Measurements from ENCODE around the gene GPR63. TPM values are rescaled to one million over a fixed set of nuclear protein-coding genes. Genes with fewer than 3 reads are reported as not detected.

GPR63 gene
- total RNA-seq, 1 donor from 2014 or later: 3.9 TPM

DNA sequence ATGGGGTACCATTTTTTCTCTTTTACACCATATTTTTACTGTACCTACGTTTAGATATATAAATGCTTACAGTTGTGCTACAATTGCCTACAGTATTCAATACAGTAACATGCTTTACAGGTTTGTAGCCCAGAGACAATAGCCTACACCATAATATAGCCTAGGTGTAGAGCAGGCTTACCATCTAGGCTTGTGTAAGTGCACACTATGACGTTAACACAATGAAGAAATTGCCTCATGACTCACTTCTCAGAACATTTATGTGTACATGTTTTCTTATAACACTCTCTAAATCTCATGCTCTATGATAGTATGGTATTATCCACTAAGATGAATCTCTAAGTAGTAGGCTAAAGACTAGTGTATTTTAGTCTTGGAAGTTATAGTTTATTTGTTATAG, 13.5 kb downstream of the GPR63 start:
- intact Hi-C loops (cut with micrococcal nuclease): no loop called here

DNA sequence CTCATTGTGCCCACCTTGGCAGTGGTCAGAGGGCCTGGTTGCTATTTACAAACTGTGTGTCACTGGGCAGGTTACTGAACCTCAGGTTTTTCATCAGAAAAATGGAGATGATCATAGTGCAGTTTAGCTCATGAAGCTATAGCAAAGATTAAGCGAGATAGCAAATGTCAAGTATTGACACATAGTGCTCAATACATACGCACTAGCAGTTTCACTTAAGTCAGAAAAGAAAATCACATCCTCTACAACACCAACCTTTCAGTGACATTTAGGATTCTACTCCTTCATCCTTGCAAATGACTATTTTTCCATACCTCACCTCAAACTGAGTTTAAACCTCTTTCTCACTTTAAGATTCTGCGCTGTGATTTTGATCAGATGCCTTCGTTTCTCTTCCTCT, 16.2 kb downstream of the GPR63 start:
- intact Hi-C loops (cut with micrococcal nuclease): no loop called here

DNA sequence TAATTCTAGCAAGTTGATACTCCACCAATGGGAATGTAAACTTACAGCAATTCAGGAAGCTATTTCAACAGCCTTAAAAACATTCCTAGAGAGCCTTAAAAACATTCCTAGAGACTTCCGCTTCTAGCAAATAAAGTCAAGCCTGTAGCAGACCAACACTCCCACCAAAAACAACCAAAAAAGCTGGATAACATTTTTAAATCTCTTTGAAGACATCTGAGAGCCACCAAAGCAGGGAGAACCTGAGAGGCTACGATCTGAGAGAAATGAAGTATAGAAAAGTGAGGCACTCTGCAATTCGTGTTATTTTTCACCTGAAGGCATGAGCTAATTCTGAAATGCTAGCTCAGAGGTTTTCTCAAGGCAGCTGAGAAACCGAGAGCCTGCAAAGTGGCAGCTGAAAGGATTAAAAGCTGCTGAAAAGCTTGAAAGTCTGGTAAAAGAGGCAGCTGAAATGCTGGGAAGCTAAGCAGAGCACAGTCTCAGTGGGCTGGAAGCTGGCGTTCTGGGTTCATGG, 20.9 kb downstream of the GPR63 start:
- intact Hi-C loops (cut with micrococcal nuclease): no loop called here

DNA sequence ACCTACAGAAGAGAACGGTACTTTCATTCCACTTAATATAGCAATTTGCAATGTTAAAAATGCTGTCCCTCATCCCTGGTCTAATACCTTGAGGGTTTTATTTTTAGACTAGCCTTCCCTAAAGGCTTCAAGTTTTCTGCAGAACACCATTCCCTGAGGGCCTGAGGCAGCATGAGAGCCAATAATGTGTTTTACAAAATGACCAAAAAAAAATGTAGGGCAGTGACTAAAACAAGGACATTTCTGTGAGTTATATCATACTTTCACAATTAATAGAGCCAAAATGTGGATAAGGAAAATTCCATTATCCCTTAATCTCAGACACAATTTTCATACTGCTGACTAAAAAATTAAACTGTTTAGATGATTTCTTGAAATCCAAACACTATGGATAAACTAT, 22.7 kb downstream of the GPR63 start:
- intact Hi-C loops (cut with micrococcal nuclease): no loop called here

DNA sequence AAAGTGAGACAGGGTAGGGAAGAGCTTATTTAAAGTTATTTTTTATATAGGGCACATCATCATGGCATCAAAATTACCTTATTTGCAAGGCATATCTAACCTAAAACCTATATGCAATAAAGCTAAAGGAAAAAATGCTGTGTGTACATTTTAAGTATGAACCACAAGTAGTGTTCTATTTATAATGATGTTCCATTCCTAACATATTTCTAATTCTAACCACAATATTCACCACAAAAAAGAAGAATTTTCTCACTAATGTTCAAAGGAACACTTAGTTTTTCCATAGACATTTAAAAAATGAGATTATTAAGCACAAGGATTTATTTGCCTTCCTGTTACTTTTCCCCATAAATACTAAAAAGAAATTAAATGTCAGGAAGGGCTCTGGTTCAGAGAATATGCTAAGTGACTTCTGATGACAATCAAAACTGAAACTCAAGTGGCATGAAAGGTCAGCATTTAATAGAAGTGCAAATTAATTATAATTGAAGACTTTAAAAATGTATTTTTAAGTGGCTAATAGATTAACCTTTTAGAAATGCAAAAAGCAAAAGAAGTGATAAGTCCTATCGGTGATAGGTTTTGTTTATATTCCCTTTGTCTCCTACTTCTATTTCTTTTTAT, 25.1 kb downstream of the GPR63 start:
- intact Hi-C loops (cut with micrococcal nuclease): no loop called here

DNA sequence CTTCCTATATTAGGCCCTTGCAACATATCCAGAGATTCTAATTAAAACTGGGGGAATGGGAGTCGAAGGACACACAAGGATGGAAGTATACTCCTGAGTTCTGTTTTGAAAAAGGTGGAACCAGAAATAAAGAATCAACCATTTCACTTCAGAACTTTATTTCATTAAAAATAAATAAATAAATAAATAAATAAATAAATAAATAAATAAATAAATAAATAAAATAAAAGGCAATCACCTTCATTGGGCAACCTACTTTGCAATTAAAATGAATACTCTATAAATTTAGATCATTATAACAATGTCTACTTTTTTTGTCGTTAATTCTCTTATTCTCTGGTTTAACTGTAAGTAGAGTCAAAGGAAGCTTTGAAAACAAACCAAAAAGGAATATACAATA, 25.6 kb downstream of the GPR63 start:
- intact Hi-C loops (cut with micrococcal nuclease): no loop called here

DNA sequence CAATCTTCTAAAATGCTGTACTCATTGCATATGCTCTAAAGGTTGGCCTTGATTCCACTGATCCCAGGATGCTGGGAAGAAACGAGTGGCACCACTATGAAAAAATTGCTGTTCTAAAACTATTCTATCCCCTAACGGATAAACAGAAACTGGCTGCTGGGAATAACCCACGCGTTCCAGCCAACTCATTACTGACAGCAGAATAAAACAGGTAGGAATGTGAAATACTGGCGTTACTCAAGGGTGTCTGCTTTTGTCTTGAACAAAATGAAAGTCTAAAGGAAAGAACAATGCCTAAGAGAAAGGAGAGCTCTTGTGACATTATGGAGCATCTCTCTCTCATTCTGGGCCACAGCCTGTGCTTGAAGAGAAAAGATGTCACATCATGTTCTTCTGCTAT, 26.1 kb downstream of the GPR63 start:
- intact Hi-C loops (cut with micrococcal nuclease): no loop called here

DNA sequence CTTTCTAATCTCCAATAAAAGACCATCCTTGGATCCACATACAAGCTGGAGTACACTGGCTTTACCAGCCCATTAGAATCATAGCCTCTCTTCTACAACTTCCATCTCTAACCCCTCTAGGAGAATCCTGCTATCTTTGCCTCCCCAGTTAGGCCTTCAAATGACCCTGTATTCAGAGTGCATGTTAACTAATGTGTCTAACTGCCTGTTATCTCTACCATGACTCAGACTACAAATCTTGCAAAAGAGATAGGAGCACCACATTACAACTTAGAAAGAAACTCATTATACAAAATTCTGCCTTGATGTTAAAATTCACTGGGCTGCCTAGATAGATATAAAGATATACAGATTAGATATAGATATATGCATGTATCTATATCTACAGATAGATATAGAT, 28.2 kb downstream of the GPR63 start:
- intact Hi-C loops (cut with micrococcal nuclease): no loop called here

DNA sequence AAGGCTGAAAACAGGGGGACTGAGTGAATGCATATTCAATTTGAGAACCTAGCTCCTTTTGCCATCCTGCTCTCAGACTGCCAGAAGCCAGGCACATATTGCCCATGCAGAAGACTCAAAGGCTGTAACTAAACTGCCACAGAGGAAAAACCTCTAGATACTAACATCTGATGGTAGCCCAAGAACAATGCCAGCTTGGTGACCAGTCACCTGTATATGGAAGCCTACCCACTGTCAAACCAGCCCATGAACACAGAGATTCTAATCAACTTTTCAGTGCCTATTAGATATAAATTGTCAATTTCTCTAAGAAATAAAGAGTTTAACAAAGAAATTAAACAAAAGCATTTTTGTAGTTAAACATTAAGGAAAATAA, 34.2 kb downstream of the GPR63 start:
- intact Hi-C loops (cut with micrococcal nuclease): no loop called here

DNA sequence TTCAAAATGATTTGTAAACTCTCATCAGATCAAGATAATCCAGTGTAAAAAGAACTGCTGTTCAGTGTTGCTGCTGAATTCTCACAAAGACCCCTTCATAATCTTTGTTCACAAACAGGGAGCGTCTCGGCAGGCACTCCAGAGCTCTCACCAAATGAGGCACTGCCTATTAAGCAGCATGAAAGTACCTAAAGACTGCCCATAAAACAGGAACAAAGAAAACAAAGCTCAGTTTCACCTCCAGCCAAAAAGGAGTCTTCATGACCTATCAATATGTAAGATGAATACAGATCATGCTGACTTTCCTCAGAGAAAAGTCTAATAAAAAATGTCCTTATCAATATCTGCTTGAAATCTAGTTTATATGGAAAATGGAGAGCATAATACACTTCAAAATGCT, 41.8 kb downstream of the GPR63 start:
- intact Hi-C loops (cut with micrococcal nuclease): no loop called here

DNA sequence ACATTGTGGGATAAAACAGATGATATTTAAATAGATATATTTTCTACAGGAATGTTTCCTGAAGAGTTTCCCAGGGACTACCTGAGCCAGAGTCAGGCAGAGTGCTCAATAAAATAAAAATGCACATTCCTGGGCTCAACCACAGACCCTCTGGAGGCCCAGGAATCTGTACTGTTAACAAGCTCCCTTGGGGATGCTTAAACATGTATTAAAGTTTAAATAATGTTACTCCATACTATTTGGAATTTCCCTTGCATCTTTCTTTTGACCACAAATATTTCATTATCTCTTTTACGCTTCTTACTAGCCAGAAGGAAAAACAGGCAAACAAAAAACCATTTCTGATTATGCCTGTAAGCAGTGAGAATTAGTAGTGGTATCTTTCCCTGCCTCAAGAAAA, 42.3 kb downstream of the GPR63 start:
- intact Hi-C loops (cut with micrococcal nuclease): no loop called here

DNA sequence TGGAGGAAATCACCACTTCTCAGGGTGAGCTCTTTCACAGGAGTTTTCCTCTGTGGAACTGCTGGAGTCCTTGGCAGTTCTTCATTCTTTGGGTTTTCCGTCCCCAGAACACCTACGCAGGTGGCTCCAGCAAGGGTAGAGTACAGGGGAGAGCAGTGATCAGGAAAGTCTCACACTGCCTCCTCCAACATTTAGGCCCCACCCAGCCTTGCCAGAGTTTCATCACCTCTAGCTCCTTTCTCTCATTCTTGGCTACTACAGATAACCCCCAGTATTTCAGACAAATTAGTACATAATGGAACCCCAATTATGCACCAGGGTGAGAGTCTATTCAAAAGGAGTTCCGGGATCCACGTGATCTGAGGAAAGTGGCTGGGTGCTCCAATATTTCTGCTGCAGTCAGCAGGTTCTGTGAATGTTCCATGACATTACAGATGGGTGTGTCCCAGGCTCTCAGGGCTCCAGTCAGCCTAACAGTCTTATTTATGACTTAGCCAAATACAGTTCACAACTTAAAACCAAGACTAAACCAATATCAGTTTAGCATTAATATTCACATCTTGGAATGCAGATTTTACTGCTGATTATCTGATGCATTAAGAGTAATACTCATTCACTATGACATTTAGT, 44.6 kb downstream of the GPR63 start:
- intact Hi-C loops (cut with micrococcal nuclease): no loop called here

DNA sequence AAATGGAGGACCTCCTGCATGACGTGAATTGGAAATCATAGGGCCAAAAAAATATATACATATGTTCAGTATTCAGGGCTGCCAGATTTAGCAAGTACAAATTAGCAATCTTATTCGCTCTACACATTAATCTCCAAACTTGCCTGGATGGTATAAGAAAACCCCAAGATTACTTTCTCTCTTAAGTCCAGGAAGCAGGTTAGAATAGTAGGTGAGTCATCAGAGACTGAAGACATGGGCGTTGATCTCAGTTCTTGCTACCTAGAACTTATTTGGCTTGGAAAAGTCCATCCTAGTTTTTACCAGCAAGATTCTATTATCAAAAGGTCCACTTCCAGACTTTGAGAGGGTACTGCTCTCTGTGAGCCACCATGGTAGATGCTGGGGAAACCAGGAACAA, 47.4 kb downstream of the GPR63 start:
- intact Hi-C loops (cut with micrococcal nuclease): no loop called here

DNA sequence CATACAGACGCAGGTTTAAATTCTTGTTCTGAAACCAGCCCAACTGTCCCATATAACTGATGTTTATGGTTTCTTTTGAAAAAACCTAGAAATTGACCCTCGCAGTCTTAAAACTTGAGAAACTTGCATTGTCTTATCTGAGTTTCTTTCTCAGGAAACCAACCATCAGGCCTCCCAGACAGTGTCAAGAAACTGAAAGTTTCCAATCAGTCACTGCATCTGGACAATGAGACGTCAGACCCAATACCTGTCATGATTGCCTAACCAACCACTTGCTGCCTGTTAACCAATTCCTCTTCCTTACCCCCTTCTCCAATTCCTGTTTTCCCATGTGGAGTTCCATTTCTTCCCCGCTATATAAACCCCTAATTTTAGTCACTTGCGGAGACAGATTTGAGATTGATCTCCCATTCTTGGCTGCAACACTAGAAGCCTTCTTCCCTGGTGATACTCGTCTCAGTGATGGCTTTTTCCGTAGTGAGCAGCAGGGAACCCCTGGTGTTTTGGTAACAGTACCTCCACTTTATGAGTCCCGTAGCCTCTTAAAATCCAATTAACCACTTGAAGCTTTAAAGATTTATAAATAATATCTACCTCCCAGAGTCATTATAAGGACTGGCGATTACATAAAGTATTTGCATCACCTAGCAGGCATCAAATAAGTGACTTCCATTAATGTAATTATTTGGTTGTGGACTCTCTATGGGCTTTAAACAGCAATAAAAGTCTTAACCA, 49.3 kb downstream of the GPR63 start:
- intact Hi-C loops (cut with micrococcal nuclease): no loop called here

DNA sequence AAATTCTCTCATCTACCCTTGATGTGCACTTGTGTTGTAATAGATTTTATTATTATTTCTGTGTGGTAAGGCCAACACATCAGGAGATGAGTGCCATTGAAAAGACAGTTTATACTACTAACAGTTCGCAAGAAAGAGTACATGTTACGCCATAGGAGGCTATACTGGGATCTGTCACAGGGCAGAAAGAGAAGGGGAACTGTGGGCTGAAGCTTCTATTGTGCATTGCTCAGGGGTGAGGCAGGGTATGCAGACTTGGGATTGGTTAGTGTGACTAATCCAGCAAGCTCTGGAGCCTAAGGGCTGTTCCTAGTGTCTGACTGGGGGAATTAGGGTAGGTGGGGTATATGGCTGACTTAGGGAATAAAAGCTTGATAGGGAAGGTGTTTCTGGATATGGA, 50.9 kb downstream of the GPR63 start:
- intact Hi-C loops (cut with micrococcal nuclease): no loop called here

DNA sequence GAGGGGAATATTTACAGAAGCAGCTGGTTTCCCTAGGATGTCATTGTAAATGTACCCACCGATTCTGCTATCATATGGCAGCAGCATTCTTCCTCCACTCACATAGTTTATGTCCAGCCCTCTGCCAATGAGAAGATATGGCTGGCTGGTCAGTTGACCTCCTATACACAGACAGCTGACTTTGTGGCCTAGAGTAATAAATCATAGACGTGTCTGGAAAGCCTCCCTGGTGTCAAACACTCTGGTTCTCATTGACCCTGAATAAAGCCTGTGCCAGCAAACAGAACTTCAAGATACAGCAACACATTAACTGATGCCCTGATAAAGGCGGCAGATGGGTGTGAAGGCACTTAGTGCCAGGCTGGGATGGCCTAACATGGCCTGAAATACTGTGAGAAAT, 52.6 kb downstream of the GPR63 start:
- intact Hi-C loops (cut with micrococcal nuclease): no loop called here

DNA sequence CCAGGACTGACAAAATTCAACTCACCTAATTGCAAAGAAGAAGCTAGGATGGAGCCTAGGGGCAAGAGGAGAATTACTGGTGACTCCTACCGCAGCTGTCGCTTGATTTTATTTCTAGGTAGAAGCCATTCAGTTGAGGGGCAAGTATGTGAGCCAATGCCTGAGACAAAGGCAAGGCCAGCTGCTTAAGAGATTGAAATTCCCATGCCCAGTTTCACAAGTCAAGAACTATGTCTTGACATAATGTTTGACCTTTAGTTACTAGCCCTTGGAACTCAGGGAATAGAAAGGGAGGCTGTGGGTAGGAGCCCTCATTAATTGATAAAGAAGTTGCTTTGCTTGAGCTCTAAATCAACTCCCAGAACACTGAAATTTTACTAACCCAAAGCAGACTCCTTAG, 54.0 kb downstream of the GPR63 start:
- intact Hi-C loops (cut with micrococcal nuclease): no loop called here

DNA sequence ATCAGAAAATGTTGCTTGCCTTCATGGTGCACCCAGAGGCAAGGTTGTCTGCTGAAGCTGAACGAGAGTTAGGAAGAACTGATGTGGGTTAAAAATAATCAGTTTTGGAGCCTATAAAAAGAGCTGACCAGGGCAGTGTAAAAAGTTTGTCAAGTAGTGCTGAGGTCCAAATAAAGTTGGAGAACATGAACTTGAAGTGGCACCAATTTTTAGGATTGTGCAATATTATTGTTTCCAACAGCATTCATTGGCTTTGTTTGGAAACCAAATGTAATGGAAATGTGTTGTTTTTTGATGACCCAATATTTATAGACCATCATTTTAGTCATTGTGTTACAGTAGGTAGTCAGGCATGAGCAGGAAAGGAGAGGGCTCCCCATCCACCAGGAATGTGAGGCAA, 55.7 kb downstream of the GPR63 start:
- intact Hi-C loops (cut with micrococcal nuclease): no loop called here

DNA sequence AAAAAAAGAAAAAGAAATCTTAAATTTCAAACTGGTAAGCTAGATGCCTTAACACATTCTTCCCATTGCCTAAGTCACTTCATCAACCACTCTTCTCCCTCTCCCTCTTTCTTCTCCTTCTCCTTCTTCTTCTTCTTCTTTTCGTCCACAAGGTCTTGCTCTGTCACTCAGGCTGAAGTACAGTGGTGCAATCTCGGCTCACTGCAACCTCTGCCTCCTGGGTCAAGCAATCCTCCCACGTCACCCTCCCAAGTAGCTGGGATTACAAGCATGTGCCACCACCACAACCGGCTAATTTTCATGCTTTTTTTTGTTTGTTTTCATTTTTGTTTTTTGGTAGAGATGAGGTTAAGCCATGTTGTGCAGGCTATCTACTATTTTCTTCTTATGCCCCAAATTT, 60.2 kb downstream of the GPR63 start:
- intact Hi-C loops (cut with micrococcal nuclease): no loop called here

DNA sequence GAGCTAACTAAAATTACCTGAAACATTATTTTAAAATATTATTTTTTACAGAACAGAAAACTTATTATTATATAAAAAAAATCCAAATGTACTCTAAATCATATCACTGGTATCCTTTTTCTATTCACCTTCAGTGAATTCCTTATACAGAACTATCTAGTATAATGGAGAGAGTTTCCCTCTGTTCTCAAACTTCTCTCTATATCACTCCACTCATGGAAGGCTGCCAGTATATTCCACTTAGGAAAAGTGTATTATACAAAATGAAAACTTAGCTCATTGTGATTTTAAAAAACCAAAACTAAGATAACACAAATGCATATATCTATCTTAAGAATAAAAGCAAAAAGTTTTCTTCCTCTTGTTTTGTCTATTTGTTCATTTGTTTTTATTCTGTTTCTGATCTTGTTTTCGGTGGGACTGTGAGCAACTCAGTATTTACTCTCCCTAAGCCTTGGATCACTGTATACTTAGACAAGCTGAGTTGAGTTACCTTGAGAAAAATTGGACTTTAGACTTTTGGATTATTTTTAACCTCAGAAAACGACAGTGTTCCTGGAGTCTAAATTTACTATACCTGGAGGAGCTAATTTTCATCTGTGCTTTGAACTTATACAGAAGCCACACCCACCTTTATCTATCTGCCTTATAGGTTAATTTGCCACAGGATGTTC, 61.4 kb downstream of the GPR63 start:
- intact Hi-C loops (cut with micrococcal nuclease): no loop called here

DNA sequence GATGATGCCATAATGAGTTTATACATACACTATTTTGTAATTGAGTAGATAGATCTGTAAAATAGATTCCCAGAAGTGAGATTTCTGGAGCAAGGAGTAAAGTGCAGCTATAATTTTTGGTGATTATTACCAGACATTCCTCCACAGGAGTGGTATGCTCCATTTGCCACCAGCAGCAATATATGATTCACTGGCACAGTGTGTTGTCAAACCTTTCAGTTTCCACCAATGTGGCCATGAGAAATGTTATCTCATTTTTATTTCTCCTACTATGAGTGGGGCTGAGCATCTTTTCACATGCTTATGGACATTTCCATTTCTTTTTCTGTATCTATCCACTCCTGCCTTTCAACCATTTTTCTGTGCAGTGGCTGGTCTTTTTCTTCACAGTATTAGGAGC, 70.5 kb downstream of the GPR63 start:
- intact Hi-C loops (cut with micrococcal nuclease): no loop called here

DNA sequence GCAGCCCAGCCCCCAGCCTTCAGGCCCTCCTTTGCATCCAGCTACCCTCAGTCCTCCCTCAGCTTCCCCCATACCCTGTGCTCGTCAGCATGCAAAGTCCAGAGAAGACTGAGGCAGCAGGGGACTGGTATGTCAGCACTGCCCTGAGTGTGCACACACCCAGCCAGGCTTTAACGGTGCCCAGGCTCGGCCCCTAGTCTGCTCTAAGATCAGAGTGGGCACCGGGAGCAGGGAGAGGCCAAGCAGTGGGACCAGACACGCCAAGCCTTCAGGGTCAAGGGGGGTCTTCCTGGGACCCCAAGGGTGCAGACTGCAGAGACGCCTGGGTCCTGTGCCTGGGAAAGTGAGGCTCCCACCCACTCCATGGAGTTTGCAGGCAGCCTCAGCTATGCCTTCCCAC, 74.7 kb downstream of the GPR63 start:
- intact Hi-C loops (cut with micrococcal nuclease): no loop called here
